GM19035 (cell line): ENCODE results near the gene REL.
"Not testable (repeated sequence)": the region's sequence is repeated elsewhere in the genome, so short reads cannot be mapped to it uniquely, and the experiment has no call there.

Source experiments
- ATAC-seq: cut with Tn5 transposase; IDR thresholded peaks from one replicate; pipeline ENCODE4 v1.9.1; 2021; ENCODE audit not compliant: unreplicated experiment

The REL gene

GRCh38 chr2:60867007-60867406, 14.4 kb upstream of the REL start:
- no peak for ATAC-seq

- ATAC-seq: no peak
Observed at GRCh38 chr2:60867848-60868247, 13.5 kb upstream of the REL start.

- no peak for ATAC-seq
Observed at GRCh38 chr2:60868589-60869273, 12.6 kb upstream of the REL start.

- ATAC-seq: peak; percentile 40
Observed at GRCh38 chr2:60872510-60872928, 8.9 kb upstream of the REL start.

- peak; percentile 83 for ATAC-seq
Observed at GRCh38 chr2:60873381-60873780, 8.0 kb upstream of the REL start.

- ATAC-seq: no peak
Observed at GRCh38 chr2:60875520-60875919, 5.9 kb upstream of the REL start.

- ATAC-seq: no peak
Observed at GRCh38 chr2:60880643-60881046, 729 bp upstream of the REL start.

GRCh38 chr2:60882971-60883753, 1.8 kb downstream of the REL start:
- peak; percentile 27 for ATAC-seq

GRCh38 chr2:60883896-60884295, 2.5 kb downstream of the REL start:
- no peak for ATAC-seq

- ATAC-seq: no peak
Observed at GRCh38 chr2:60884800-60885199, 3.4 kb downstream of the REL start.

- ATAC-seq: no peak
Observed at GRCh38 chr2:60885683-60886082, 4.3 kb downstream of the REL start.

- ATAC-seq: no peak
Observed at GRCh38 chr2:60886991-60887390, 5.6 kb downstream of the REL start.

GRCh38 chr2:60888853-60889252, 7.5 kb downstream of the REL start:
- no peak for ATAC-seq

GRCh38 chr2:60889581-60890392, 8.4 kb downstream of the REL start:
- not testable (repeated sequence) for ATAC-seq

GRCh38 chr2:60890393-60890707, 9.0 kb downstream of the REL start:
- no peak for ATAC-seq

- no peak for ATAC-seq
Observed at GRCh38 chr2:60891180-60891579, 9.8 kb downstream of the REL start.

- ATAC-seq: no peak
Observed at GRCh38 chr2:60898567-60898966, 17.2 kb downstream of the REL start.

GRCh38 chr2:60899230-60899891, 18.0 kb downstream of the REL start:
- ATAC-seq: peak; percentile 66

GRCh38 chr2:60899892-60900249, 18.5 kb downstream of the REL start:
- ATAC-seq: peak; percentile 40

GRCh38 chr2:60901296-60901695, 19.9 kb downstream of the REL start:
- not testable (repeated sequence) for ATAC-seq

GRCh38 chr2:60905867-60906266, 24.5 kb downstream of the REL start:
- ATAC-seq: not testable (repeated sequence)
